Naive thymus-derived CD4-positive, alpha-beta T cell (primary cell): ENCODE data around the gene CCL1. TPM values are rescaled to one million over a fixed set of nuclear protein-coding genes. Genes with fewer than 3 reads are reported as not detected.

Experiments
- ATAC-seq: fragments of 150-1000 bp; cut with Tn5 transposase; 2 replicates; pipeline ENCODE4 v1.10.0; 2021; ENCODE audit warnings: mild to moderate bottlenecking, moderate library complexity
- CTCF ChIA-PET: fragments of 350-600 bp; sonication (Branson Sonifier 250); formaldehyde crosslinking; loops from one replicate; lab custom pipeline; 2021; ENCODE audit warnings: antibody characterized with exemption; lab: Charles Lee
- POLR2A ChIA-PET: fragments of 350-600 bp; sonication (Branson Sonifier 250); formaldehyde crosslinking; loops from one replicate; lab custom pipeline; 2021; ENCODE audit warnings: antibody characterized with exemption, inconsistent platforms; lab: Charles Lee
- DNase-seq, 9 donors: peaks; one replicate each; pipeline versions ENCODE4 v3.0.0 to v3.0.0-alpha.2; 2020 to 2022; ENCODE audit warnings: mixed read lengths in 1 of 9
- H3K27ac ChIP-seq: one replicate; pipeline ENCODE4 v1.7.0; 2013; ENCODE audit warnings: mild to moderate bottlenecking, low read depth, low read length, moderate library complexity
- H3K27me3 ChIP-seq, 2 donors: one replicate each; pipeline ENCODE4 v1.7.0; 2013; ENCODE audit warnings: low read length in 2 of 2, mild to moderate bottlenecking in 2 of 2, moderate library complexity in 2 of 2; ENCODE audit not compliant: control insufficient read depth in 2 of 2, insufficient read depth in 2 of 2
- H3K36me3 ChIP-seq, 3 experiments: 1 replicate in 2 of 3; 2 replicates in 1 of 3; pipeline ENCODE4 v1.7.0; 2013; ENCODE audit warnings: low read length in 3 of 3, mild to moderate bottlenecking in 3 of 3, moderate library complexity in 1 of 3; ENCODE audit not compliant: insufficient read depth in 3 of 3, control insufficient read depth in 2 of 3
- H3K4me1 ChIP-seq, 2 donors: one replicate each; pipeline ENCODE4 v1.7.0; 2013; ENCODE audit warnings: low read length in 2 of 2, mild to moderate bottlenecking in 2 of 2, moderate library complexity in 1 of 2; ENCODE audit not compliant: control insufficient read depth in 2 of 2, insufficient read depth in 2 of 2
- H3K4me3 ChIP-seq: 2 replicates; pipeline ENCODE4 v1.7.0; 2013; ENCODE audit warnings: mild to moderate bottlenecking, low read length
- H3K9me3 ChIP-seq, 3 experiments: 1 replicate in 2 of 3; 2 replicates in 1 of 3; pipeline ENCODE4 v1.7.0; 2013; ENCODE audit warnings: low read length in 3 of 3; ENCODE audit not compliant: control insufficient read depth in 2 of 3
- H3K27ac Mint-ChIP-seq, 9 donors: one replicate each; pipeline ENCODE4 v1.8.0; 2020 to 2022; ENCODE audit warnings: mixed read lengths in 9 of 9, mild to moderate bottlenecking in 8 of 9, moderate library complexity in 5 of 9, inconsistent platforms in 2 of 9
- H3K27me3 Mint-ChIP-seq, 5 donors: one replicate each; pipeline ENCODE4 v1.8.0; 2021 to 2022; ENCODE audit warnings: mixed read lengths in 5 of 5, mild to moderate bottlenecking in 1 of 5
- H3K36me3 Mint-ChIP-seq, 5 donors: one replicate each; pipeline ENCODE4 v1.8.0; 2020 to 2022; ENCODE audit warnings: mixed read lengths in 5 of 5, mild to moderate bottlenecking in 3 of 5, inconsistent platforms in 1 of 5
- H3K4me1 Mint-ChIP-seq, 7 donors: one replicate each; pipeline ENCODE4 v1.8.0; 2020 to 2022; ENCODE audit warnings: mixed read lengths in 7 of 7, mild to moderate bottlenecking in 3 of 7, inconsistent platforms in 1 of 7
- H3K4me3 Mint-ChIP-seq, 10 donors: one replicate each; pipeline ENCODE4 v1.8.0; 2020 to 2022; ENCODE audit warnings: mild to moderate bottlenecking in 10 of 10, mixed read lengths in 10 of 10, moderate library complexity in 6 of 10, inconsistent platforms in 2 of 10
- H3K9me3 Mint-ChIP-seq, 11 donors: one replicate each; pipeline ENCODE4 v1.8.0; 2020 to 2022; ENCODE audit warnings: mixed read lengths in 11 of 11, mild to moderate bottlenecking in 4 of 11, inconsistent platforms in 1 of 11, moderate library complexity in 1 of 11
- intact Hi-C, 2 donors: fragments of 100-400 bp; cut with micrococcal nuclease; formaldehyde crosslinking; loops; one replicate each; pipeline ENCODE4 v1.15.1; 2023
- polyA plus RNA-seq, 2 donors: library from polyadenylated mRNA; unstranded; fragments of 300-500 nt; fragmentation: Illumina TruSeq; gene quantifications; one replicate each; pipeline ENCODE4 v1.2.3, GENCODE V29; 2021
- total RNA-seq, 6 experiments: library from RNA in 5 of 6; stranded (reverse) in 5 of 6; gene quantifications; 1 replicate in 5 of 6; 2 replicates in 1 of 6; pipeline ENCODE4 v1.2.3 and lab custom pipeline; 2021 to 2026

Gene CCL1
- total and polyA plus RNA-seq, 7 experiments from 2014 or later: 17.4 TPM; not detected in 6

GRCh38 chr17:34384822-34385605, 22.0 kb upstream of the CCL1 start:
- Histone ChIP-seq H3K9me3 (no peaks in the 10 kb centered on the region), H3K27me3 (peaks cover 0 to 3% of the 10 kb centered on the region in 2 donors), H3K4me1 (no peaks in the 10 kb centered on the region), H3K36me3 (no peaks in the 10 kb centered on the region), H3K27ac (no peak overlapping the region), H3K4me3 (no peak overlapping the region)
- no peaks in the 10 kb centered on the region for H3K36me3 Mint-ChIP-seq
- peaks cover 20 to 28% (median 23%) of the 10 kb centered on the region in 5 donors for H3K27me3 Mint-ChIP-seq
- ChIA-PET POLR2A (no interaction called here), CTCF (no interaction called here)
- H3K4me3 Mint-ChIP-seq: peak overlapping the region in 1 of 10 donors; percentile 3
- H3K9me3 Mint-ChIP-seq: no peaks in the 10 kb centered on the region
- H3K4me1 Mint-ChIP-seq: peaks cover 0 to 58% (median 6%) of the 10 kb centered on the region in 7 donors
- no peak for ATAC-seq
- intact Hi-C loops: no loop called here
- no peak overlapping the region for H3K27ac Mint-ChIP-seq
- DNase-seq: no peak

- Mint-ChIP-seq H3K27me3 (peaks cover 20 to 28% (median 23%) of the 10 kb centered on the region in 5 donors), H3K9me3 (no peaks in the 10 kb centered on the region), H3K4me3 (no peak overlapping the region), H3K36me3 (no peaks in the 10 kb centered on the region), H3K27ac (no peak overlapping the region), H3K4me1 (peaks cover 0 to 58% (median 5%) of the 10 kb centered on the region in 7 donors)
- ATAC-seq (no peak), DNase-seq (no peak)
- Histone ChIP-seq H3K27me3 (peaks cover 0 to 3% of the 10 kb centered on the region in 2 donors), H3K9me3 (no peaks in the 10 kb centered on the region), H3K4me3 (no peak overlapping the region), H3K27ac (no peak overlapping the region), H3K36me3 (no peaks in the 10 kb centered on the region), H3K4me1 (no peaks in the 10 kb centered on the region)
- ChIA-PET CTCF (no interaction called here), POLR2A (interaction anchor here (0.7 kb wide), 1 partner anchor 1361 kb away, joined by 3 read pairs; no protein-coding TSS in a partner anchor)
- intact Hi-C loops: no loop called here
Observed at GRCh38 chr17:34384271-34384670, 21.2 kb upstream of the CCL1 start.

DNA sequence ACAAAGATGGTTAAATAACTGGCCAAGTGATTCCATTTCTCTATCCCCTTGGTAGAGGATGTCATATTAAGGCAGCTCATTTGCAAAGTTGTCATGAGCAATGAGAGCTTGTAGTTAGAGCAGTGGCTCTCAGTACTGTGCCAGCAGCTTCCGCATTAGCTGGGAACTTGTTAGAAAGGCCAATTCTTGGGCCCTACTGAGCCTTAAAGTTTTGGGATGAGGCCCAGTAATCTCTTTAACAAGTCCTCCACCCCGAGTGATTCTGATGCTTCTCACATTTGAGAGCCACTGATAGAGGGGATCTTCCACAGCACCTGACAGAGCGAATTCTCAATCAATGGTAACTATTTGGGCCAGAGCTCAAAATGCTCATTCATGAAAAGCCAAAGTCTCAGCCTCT, 20.2 kb upstream of the CCL1 start:
- peak overlapping the region in 1 of 10 donors; percentile 24 for H3K4me3 Mint-ChIP-seq
- Histone ChIP-seq H3K27ac (no peak overlapping the region), H3K9me3 (no peaks in the 10 kb centered on the region), H3K4me3 (no peak overlapping the region), H3K36me3 (no peaks in the 10 kb centered on the region), H3K27me3 (peaks cover 0 to 3% of the 10 kb centered on the region in 2 donors), H3K4me1 (no peaks in the 10 kb centered on the region)
- CTCF ChIA-PET: no interaction called here
- POLR2A ChIA-PET: no interaction called here
- ATAC-seq (no peak), DNase-seq (peak in 1 of 9 donors; percentile 17)
- peaks cover 0 to 63% (median 13%) of the 10 kb centered on the region in 7 donors for H3K4me1 Mint-ChIP-seq
- H3K9me3 Mint-ChIP-seq: no peaks in the 10 kb centered on the region
- peaks cover 20 to 28% (median 25%) of the 10 kb centered on the region in 5 donors for H3K27me3 Mint-ChIP-seq
- intact Hi-C loops: no loop called here
- peak overlapping the region in 2 of 9 donors; percentile 2 to 56 for H3K27ac Mint-ChIP-seq
- H3K36me3 Mint-ChIP-seq: no peaks in the 10 kb centered on the region

GRCh38 chr17:34382621-34383124, 19.6 kb upstream of the CCL1 start:
- H3K27me3 ChIP-seq: peaks cover 0 to 3% of the 10 kb centered on the region in 2 donors
- Mint-ChIP-seq H3K27ac (peak overlapping the region in 2 of 9 donors; percentile 2 to 56), H3K27me3 (peaks cover 20 to 28% (median 25%) of the 10 kb centered on the region in 5 donors), H3K4me1 (peaks cover 0 to 60% (median 13%) of the 10 kb centered on the region in 7 donors), H3K36me3 (no peaks in the 10 kb centered on the region), H3K4me3 (peak overlapping the region in 2 of 10 donors; percentile 24 to 26), H3K9me3 (no peaks in the 10 kb centered on the region)
- intact Hi-C loops: no loop called here
- H3K4me1 ChIP-seq: no peaks in the 10 kb centered on the region
- ATAC-seq: no peak
- POLR2A ChIA-PET: no interaction called here
- H3K27ac ChIP-seq: no peak overlapping the region
- no peaks in the 10 kb centered on the region for H3K36me3 ChIP-seq
- DNase-seq: peak in 1 of 9 donors; percentile 55
- CTCF ChIA-PET: no interaction called here
- no peaks in the 10 kb centered on the region for H3K9me3 ChIP-seq
- H3K4me3 ChIP-seq: no peak overlapping the region

DNA sequence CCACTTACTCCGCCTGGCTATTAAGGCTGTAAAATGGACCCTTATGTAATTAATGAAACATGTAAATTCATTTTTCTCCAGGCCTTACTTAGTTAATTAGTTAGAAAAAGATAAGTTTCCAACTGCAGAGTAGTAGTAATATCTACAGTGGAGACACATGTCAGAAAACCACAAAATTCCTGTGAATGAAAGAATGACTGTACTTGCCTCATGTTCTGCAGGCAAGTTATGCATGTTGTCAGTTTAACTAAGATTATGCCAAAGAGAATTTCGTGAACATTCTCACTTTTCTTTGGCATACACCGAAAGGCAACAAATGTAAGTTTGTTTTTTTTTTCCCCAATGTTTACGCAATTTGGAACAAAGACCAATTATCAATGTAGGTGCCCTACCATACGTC, 16.8 kb upstream of the CCL1 start:
- ChIA-PET POLR2A (no interaction called here), CTCF (no interaction called here)
- H3K27ac ChIP-seq: no peak overlapping the region
- H3K4me1 ChIP-seq: no peaks in the 10 kb centered on the region
- intact Hi-C loops: no loop called here
- H3K27ac Mint-ChIP-seq: no peak overlapping the region
- no peaks in the 10 kb centered on the region for H3K9me3 Mint-ChIP-seq
- peaks cover 7 to 18% (median 7%) of the 10 kb centered on the region in 5 donors for H3K27me3 Mint-ChIP-seq
- DNase-seq: no peak
- ATAC-seq: no peak
- no peaks in the 10 kb centered on the region for H3K36me3 ChIP-seq
- H3K27me3 ChIP-seq: no peaks in the 10 kb centered on the region
- H3K36me3 Mint-ChIP-seq: peaks cover 0 to 3% (median 0%) of the 10 kb centered on the region in 5 donors
- peaks cover 0 to 62% (median 13%) of the 10 kb centered on the region in 7 donors for H3K4me1 Mint-ChIP-seq
- H3K4me3 ChIP-seq: no peak overlapping the region
- H3K4me3 Mint-ChIP-seq: peak overlapping the region in 1 of 10 donors; percentile 64
- no peaks in the 10 kb centered on the region for H3K9me3 ChIP-seq

- ChIA-PET CTCF (no interaction called here), POLR2A (no interaction called here)
- Histone ChIP-seq H3K27me3 (no peaks in the 10 kb centered on the region), H3K9me3 (no peaks in the 10 kb centered on the region), H3K4me3 (no peak overlapping the region), H3K4me1 (no peaks in the 10 kb centered on the region), H3K27ac (no peak overlapping the region), H3K36me3 (no peaks in the 10 kb centered on the region)
- Mint-ChIP-seq H3K36me3 (peaks cover 0 to 6% (median 0%) of the 10 kb centered on the region in 5 donors), H3K4me1 (peaks cover 0 to 58% (median 13%) of the 10 kb centered on the region in 7 donors), H3K27me3 (peaks cover 4 to 18% (median 4%) of the 10 kb centered on the region in 5 donors), H3K9me3 (no peaks in the 10 kb centered on the region), H3K4me3 (peak overlapping the region in 8 of 10 donors; percentile 30 to 64 (median 38)), H3K27ac (peak overlapping the region in 1 of 9 donors; percentile 56)
- intact Hi-C loops: no loop called here
- peak; percentile 61 for ATAC-seq
- DNase-seq: no peak
Observed at GRCh38 chr17:34378664-34379101, 15.7 kb upstream of the CCL1 start.
